ENCODE results near the gene NRG3. TPM values are rescaled to one million over a fixed set of nuclear protein-coding genes. Genes with fewer than 3 reads are reported as not detected.

Gene NRG3
- polyA plus RNA-seq, 3 donors from 2014 or later, result not detected

DNA sequence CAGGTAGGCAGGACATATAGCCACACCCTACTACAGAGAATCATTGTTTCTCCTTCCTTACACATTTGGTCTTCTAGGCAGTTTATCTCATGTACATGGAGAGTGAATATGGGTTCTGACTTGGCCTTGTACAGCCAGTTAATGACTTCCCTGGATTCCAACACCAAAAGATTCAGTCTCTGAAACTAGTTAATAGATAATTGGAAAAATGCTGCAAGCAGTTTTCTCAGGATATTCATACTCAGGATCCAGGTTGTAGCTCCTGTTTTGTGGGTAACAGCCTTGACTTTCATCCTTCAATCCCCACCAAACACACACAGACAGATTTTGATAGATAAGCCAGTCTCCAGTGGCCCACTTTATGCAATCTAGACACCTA, 690.2 kb downstream of the NRG3 start:
- no peak overlapping the region for H3K27ac Mint-ChIP-seq
- no peaks in the 10 kb centered on the region for H3K36me3 Mint-ChIP-seq
- H3K4me3 Mint-ChIP-seq, result no peak overlapping the region
- H3K27me3 Mint-ChIP-seq (ENCODE audit: low read depth in 3 of 3), result no peaks in the 10 kb centered on the region
- H3K9me3 Mint-ChIP-seq, result peaks cover 8 to 31% (median 20%) of the 10 kb centered on the region in 6 donors
- DNase-seq, result no peak
- H3K4me1 Mint-ChIP-seq, result no peaks in the 10 kb centered on the region

DNA sequence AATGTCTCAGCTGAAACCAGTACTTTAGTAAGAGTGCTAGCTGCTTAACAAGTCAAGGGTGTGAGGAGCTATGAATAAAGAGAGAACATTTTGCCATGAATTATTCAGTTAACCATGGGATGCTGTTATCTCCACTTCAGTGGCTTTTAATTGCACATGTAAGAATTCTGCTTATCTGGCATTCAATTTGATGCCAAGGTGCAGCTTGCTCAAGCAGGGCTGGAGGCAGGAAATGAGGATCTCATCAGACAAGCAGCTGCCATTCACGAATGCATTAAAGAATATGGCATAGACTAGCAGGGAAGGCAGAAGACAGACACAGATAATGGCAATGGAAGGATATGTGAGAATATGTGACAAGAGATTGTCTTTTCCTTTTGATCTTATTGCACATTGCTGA, 697.8 kb downstream of the NRG3 start:
- H3K36me3 Mint-ChIP-seq, result no peaks in the 10 kb centered on the region
- H3K4me3 Mint-ChIP-seq, result no peak overlapping the region
- DNase-seq, result no peak
- peaks cover 5 to 35% (median 19%) of the 10 kb centered on the region in 6 donors for H3K9me3 Mint-ChIP-seq
- no peaks in the 10 kb centered on the region for H3K27me3 Mint-ChIP-seq (ENCODE audit: low read depth in 3 of 3)
- no peak overlapping the region for H3K27ac Mint-ChIP-seq
- H3K4me1 Mint-ChIP-seq, result no peaks in the 10 kb centered on the region

DNA sequence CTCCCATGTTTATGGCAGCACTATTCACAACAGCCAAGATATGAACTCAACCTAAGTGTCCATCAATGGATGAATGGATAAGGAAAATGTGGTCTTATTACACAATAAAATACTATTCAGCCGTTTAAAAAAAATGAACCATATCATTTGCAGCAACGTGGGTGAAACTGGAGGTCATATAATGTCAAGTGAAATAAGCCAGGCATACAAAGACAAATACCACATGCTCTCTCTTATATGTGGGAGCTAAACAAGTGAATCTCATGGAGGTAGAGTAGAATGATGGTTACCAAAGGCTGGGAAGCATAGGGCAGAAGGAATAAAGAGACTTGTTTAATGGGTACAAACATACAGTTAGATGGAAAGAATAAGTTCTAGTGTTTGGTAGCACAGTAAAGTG, 699.1 kb downstream of the NRG3 start:
- Mint-ChIP-seq H3K4me1 (no peaks in the 10 kb centered on the region), H3K9me3 (peaks cover 5 to 28% (median 17%) of the 10 kb centered on the region in 6 donors), H3K4me3 (no peak overlapping the region), H3K36me3 (no peaks in the 10 kb centered on the region), H3K27me3 (ENCODE audit: low read depth in 3 of 3) (no peaks in the 10 kb centered on the region), H3K27ac (no peak overlapping the region)
- DNase-seq, result no peak

- no peak overlapping the region for H3K27ac Mint-ChIP-seq
- DNase-seq, result no peak
- H3K27me3 Mint-ChIP-seq (ENCODE audit: low read depth in 3 of 3), result no peaks in the 10 kb centered on the region
- no peaks in the 10 kb centered on the region for H3K36me3 Mint-ChIP-seq
- H3K4me1 Mint-ChIP-seq, result no peaks in the 10 kb centered on the region
- peaks cover 0 to 28% (median 13%) of the 10 kb centered on the region in 6 donors for H3K9me3 Mint-ChIP-seq
- H3K4me3 Mint-ChIP-seq, result no peak overlapping the region
Observed at GRCh38 chr10:82575318-82575717, 700.3 kb downstream of the NRG3 start.

DNA sequence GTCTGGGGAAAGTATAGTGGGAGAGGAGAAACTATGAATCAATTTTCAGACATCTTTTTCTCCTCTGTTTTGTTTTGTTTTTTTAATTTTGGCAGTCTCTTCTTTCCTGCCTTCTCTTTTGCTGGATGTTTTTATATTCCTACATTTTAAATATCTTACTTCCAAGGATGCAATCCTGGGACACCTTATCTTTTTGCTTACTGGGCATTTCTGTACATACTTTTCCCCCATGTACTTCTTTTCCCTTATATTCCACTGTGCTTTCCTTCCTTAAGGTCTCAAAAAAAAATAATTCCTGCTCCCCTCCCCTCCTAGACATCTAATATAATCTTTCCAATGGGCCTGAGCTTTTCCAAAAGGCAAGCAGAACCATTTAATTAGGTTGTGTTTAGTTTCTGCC, 701.1 kb downstream of the NRG3 start:
- no peak for DNase-seq
- no peak overlapping the region for H3K27ac Mint-ChIP-seq
- no peaks in the 10 kb centered on the region for H3K36me3 Mint-ChIP-seq
- H3K9me3 Mint-ChIP-seq, result peaks cover 0 to 29% (median 13%) of the 10 kb centered on the region in 6 donors
- no peaks in the 10 kb centered on the region for H3K4me1 Mint-ChIP-seq
- H3K4me3 Mint-ChIP-seq, result no peak overlapping the region
- no peaks in the 10 kb centered on the region for H3K27me3 Mint-ChIP-seq (ENCODE audit: low read depth in 3 of 3)

DNA sequence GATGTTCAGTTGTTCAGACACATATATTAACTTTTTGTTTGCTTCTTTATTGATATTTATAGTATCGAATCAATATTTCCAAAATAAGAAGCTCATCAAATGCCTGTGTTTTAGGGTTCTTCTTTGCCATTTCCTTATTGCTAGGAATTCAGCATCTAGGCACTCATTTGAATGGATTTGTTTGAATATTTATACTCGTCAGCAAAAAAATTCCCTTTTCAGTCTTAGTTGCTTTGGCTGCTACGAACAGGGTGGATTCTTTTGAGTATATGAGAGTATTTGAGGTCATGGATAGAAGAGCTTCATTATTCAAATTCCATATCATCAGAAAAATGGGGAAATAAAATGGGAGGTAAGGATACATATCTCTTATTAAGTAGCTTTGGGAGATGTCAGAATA, 706.9 kb downstream of the NRG3 start:
- no peak overlapping the region for H3K27ac Mint-ChIP-seq
- peaks cover 0 to 38% (median 12%) of the 10 kb centered on the region in 6 donors for H3K9me3 Mint-ChIP-seq
- no peak overlapping the region for H3K4me3 Mint-ChIP-seq
- H3K27me3 Mint-ChIP-seq (ENCODE audit: low read depth in 3 of 3), result no peaks in the 10 kb centered on the region
- H3K36me3 Mint-ChIP-seq, result no peaks in the 10 kb centered on the region
- H3K4me1 Mint-ChIP-seq, result no peaks in the 10 kb centered on the region
- no peak for DNase-seq

GRCh38 chr10:82591421-82591820, 716.4 kb downstream of the NRG3 start:
- Mint-ChIP-seq H3K4me3 (no peak overlapping the region), H3K4me1 (no peaks in the 10 kb centered on the region), H3K27ac (no peak overlapping the region), H3K27me3 (ENCODE audit: low read depth in 3 of 3) (peaks cover 0 to 4% (median 0%) of the 10 kb centered on the region in 3 donors), H3K9me3 (peaks cover 0 to 28% (median 4%) of the 10 kb centered on the region in 6 donors), H3K36me3 (no peaks in the 10 kb centered on the region)
- no peak for DNase-seq

GRCh38 chr10:82597840-82598239, 722.8 kb downstream of the NRG3 start:
- Mint-ChIP-seq H3K9me3 (peaks cover 6 to 29% (median 11%) of the 10 kb centered on the region in 6 donors), H3K4me3 (no peak overlapping the region), H3K27me3 (ENCODE audit: low read depth in 3 of 3) (no peaks in the 10 kb centered on the region), H3K27ac (no peak overlapping the region), H3K4me1 (no peaks in the 10 kb centered on the region), H3K36me3 (no peaks in the 10 kb centered on the region)
- no peak for DNase-seq

- DNase-seq, result no peak
- Mint-ChIP-seq H3K4me3 (no peak overlapping the region), H3K27me3 (ENCODE audit: low read depth in 3 of 3) (peaks cover 0 to 1% (median 0%) of the 10 kb centered on the region in 3 donors), H3K36me3 (no peaks in the 10 kb centered on the region), H3K27ac (no peak overlapping the region), H3K9me3 (peaks cover 5 to 34% (median 18%) of the 10 kb centered on the region in 6 donors), H3K4me1 (no peaks in the 10 kb centered on the region)
Observed at GRCh38 chr10:82609845-82610244, 734.9 kb downstream of the NRG3 start.

DNA sequence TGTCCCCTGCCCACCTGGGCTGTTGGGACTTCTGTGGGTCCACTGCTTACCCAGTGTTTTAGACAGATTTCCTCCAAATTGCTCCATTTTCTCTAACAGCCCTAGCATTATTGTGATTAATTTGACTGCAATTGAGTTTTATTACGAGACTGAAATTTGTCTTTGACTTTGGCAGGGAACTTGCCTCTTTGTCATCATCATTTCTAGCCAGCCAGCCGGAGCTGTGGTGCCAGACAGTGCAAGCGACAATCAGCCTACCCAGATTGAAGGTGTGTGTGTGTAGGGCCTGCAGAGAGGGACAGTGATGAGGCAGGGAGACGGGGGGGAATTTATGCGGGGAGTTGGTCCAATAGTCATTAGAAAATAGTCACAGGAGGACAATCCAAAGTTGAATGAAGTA, 743.0 kb downstream of the NRG3 start:
- no peak for DNase-seq
- H3K27me3 Mint-ChIP-seq (ENCODE audit: low read depth in 3 of 3), result no peaks in the 10 kb centered on the region
- H3K4me1 Mint-ChIP-seq, result no peaks in the 10 kb centered on the region
- peaks cover 6 to 42% (median 15%) of the 10 kb centered on the region in 6 donors for H3K9me3 Mint-ChIP-seq
- H3K36me3 Mint-ChIP-seq, result no peaks in the 10 kb centered on the region
- no peak overlapping the region for H3K27ac Mint-ChIP-seq
- no peak overlapping the region for H3K4me3 Mint-ChIP-seq

DNA sequence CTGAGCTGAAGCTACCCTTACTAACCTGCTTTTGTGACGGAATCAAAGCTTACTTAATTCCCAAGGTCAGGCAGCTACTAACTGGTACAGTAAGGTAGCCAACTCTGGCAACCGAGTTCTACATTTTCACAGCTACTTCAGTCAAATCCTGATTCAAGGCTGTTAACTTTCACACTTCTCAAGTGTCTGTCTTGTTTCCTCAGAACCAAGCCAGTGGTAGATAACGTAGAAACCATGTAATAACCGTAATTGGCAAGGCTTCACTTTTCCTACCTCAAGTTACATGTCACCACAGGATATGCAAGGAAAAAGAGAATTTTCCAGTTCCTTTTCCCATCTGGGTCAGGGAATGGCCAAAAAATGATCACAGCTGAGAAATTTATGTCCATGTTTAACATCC, 746.7 kb downstream of the NRG3 start:
- Mint-ChIP-seq H3K36me3 (no peaks in the 10 kb centered on the region), H3K4me3 (no peak overlapping the region), H3K9me3 (peaks cover 4 to 38% (median 14%) of the 10 kb centered on the region in 6 donors), H3K27ac (no peak overlapping the region), H3K4me1 (no peaks in the 10 kb centered on the region), H3K27me3 (ENCODE audit: low read depth in 3 of 3) (peaks cover 0 to 2% (median 0%) of the 10 kb centered on the region in 3 donors)
- no peak for DNase-seq

DNA sequence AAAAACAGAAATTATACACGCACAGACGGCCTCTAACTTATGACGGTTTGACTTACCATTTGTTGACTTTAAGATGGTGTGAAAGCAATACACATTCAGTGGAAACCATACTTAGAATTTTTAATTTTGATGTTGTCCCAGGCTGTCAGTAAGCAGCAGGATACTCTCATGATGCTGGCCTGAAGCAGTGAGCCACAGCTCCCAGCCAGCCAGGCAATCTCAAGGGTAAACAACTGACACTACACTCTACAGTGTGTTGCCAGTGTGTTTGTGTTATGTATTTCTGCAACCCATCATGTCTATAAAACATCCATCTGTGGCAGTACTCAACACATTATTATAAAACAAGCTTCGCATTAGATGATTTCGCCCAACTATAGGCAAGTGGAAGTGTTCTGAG, 747.5 kb downstream of the NRG3 start:
- no peak overlapping the region for H3K27ac Mint-ChIP-seq
- H3K27me3 Mint-ChIP-seq (ENCODE audit: low read depth in 3 of 3), result peaks cover 0 to 2% (median 0%) of the 10 kb centered on the region in 3 donors
- H3K9me3 Mint-ChIP-seq, result peaks cover 4 to 33% (median 15%) of the 10 kb centered on the region in 6 donors

GRCh38 chr10:82625512-82626189, 750.7 kb downstream of the NRG3 start:
- no peaks in the 10 kb centered on the region for H3K4me1 Mint-ChIP-seq
- H3K4me3 Mint-ChIP-seq, result no peak overlapping the region
- peaks cover 0 to 2% (median 0%) of the 10 kb centered on the region in 3 donors for H3K27me3 Mint-ChIP-seq (ENCODE audit: low read depth in 3 of 3)
- no peak overlapping the region for H3K27ac Mint-ChIP-seq
- DNase-seq, result no peak
- peaks cover 0 to 3% (median 0%) of the 10 kb centered on the region in 3 donors for H3K36me3 Mint-ChIP-seq
- H3K9me3 Mint-ChIP-seq, result peaks cover 0 to 37% (median 11%) of the 10 kb centered on the region in 6 donors

More for the DNA sequence above, 747.5 kb downstream of the NRG3 start:
- H3K4me3 Mint-ChIP-seq, result no peak overlapping the region
- no peak for DNase-seq
- H3K36me3 Mint-ChIP-seq, result peaks cover 0 to under 1% (median 0%) of the 10 kb centered on the region in 3 donors
- H3K4me1 Mint-ChIP-seq, result no peaks in the 10 kb centered on the region

GRCh38 chr10:82628373-82628772, 753.4 kb downstream of the NRG3 start:
- H3K27ac Mint-ChIP-seq, result no peak overlapping the region
- peaks cover 0 to 2% (median 0%) of the 10 kb centered on the region in 3 donors for H3K27me3 Mint-ChIP-seq (ENCODE audit: low read depth in 3 of 3)
- H3K4me1 Mint-ChIP-seq, result no peaks in the 10 kb centered on the region
- H3K4me3 Mint-ChIP-seq, result no peak overlapping the region
- no peak for DNase-seq
- H3K9me3 Mint-ChIP-seq, result peaks cover 1 to 34% (median 12%) of the 10 kb centered on the region in 6 donors
- H3K36me3 Mint-ChIP-seq, result peaks cover 0 to 3% (median 0%) of the 10 kb centered on the region in 3 donors

- no peak for DNase-seq
- Mint-ChIP-seq H3K27ac (no peak overlapping the region), H3K4me1 (no peaks in the 10 kb centered on the region), H3K36me3 (no peaks in the 10 kb centered on the region), H3K27me3 (ENCODE audit: low read depth in 3 of 3) (peaks cover 0 to 2% (median 2%) of the 10 kb centered on the region in 3 donors), H3K4me3 (no peak overlapping the region), H3K9me3 (peaks cover 0 to 35% (median 10%) of the 10 kb centered on the region in 6 donors)
Observed at GRCh38 chr10:82643076-82643475, 768.1 kb downstream of the NRG3 start.
